Spleen (tissue), 11 donors: ENCODE data around the gene TMEM30A. TPM values are rescaled to one million over a fixed set of nuclear protein-coding genes. Genes with fewer than 3 reads are reported as not detected.
A peak's percentile ranks its signal among the peaks of the same experiment; 100 is the strongest.

Experiments used
- DNase-seq: peaks from one replicate; pipeline ENCODE4 v3.0.0-alpha.2; 2020
- H3K27ac ChIP-seq, 8 donors: fragments of 200-600 bp; sonication (generic) in 7 of 8; 1 replicate in 4 of 8; 2 replicates in 4 of 8; pipeline versions ENCODE4 v1.5.0 to v1.8.0; 2016 to 2021; ENCODE audit warnings: inconsistent platforms in 4 of 8, mild to moderate bottlenecking in 4 of 8, moderate library complexity in 1 of 8
- H3K27me3 ChIP-seq, 7 donors: fragments of 200-600 bp; sonication (generic) in 6 of 7; replicated peaks in 1 of 7; 1 replicate in 4 of 7; 2 replicates in 3 of 7; pipeline versions ENCODE4 v1.5.0 to v1.8.0; 2016 to 2021; ENCODE audit warnings: inconsistent platforms in 3 of 7, mild to moderate bottlenecking in 1 of 7
- H3K36me3 ChIP-seq, 6 donors: fragments of 200-600 bp; sonication (generic) in 5 of 6; 1 replicate in 4 of 6; 2 replicates in 2 of 6; pipeline versions ENCODE4 v1.5.0 to v1.8.0; 2016 to 2021; ENCODE audit warnings: inconsistent platforms in 2 of 6
- H3K4me1 ChIP-seq, 6 donors: fragments of 200-600 bp; sonication (generic) in 5 of 6; 1 replicate in 3 of 6; 2 replicates in 3 of 6; pipeline versions ENCODE4 v1.5.0 to v1.8.0; 2016 to 2021; ENCODE audit warnings: inconsistent platforms in 3 of 6
- H3K4me3 ChIP-seq, 8 donors: fragments of 200-600 bp; sonication (generic) in 7 of 8; 1 replicate in 4 of 8; 2 replicates in 4 of 8; pipeline versions ENCODE4 v1.5.0 to v1.8.0; 2016 to 2021; ENCODE audit warnings: inconsistent platforms in 4 of 8, mild to moderate bottlenecking in 4 of 8, moderate library complexity in 2 of 8
- H3K9me3 ChIP-seq, 8 donors: fragments of 200-600 bp; sonication (generic) in 7 of 8; 1 replicate in 4 of 8; 2 replicates in 4 of 8; pipeline versions ENCODE4 v1.5.0 to v1.8.0; 2016 to 2021; ENCODE audit warnings: inconsistent platforms in 4 of 8
- CTCF ChIP-seq, 11 experiments: fragments of 200-600 bp in 7 of 11; fragments of 450-650 bp in 4 of 11; sonication (generic) in 4 of 11; IDR thresholded peaks in 8 of 11; conservative IDR thresholded peaks in 3 of 11; 1 replicate in 7 of 11; 2 replicates in 4 of 11; pipeline versions ENCODE4 v1.4.0 to v1.8.0; 2016 to 2021; ENCODE audit warnings: antibody characterized with exemption in 11 of 11, inconsistent platforms in 4 of 11, mild to moderate bottlenecking in 1 of 11
- POLR2A ChIP-seq, 3 donors: fragments of 450-650 bp; IDR thresholded peaks; one replicate each; pipeline ENCODE4 v1.5.1; 2017; ENCODE audit warnings: antibody characterized with exemption in 3 of 3, mild to moderate bottlenecking in 1 of 3
- POLR2AphosphoS5 ChIP-seq, 3 donors: sonication (generic); formaldehyde crosslinking; IDR thresholded peaks; one replicate each; pipeline ENCODE4 v1.5.1; 2017; ENCODE audit warnings: antibody characterized with exemption in 3 of 3
- WGBS, 5 donors: extraction: QIAGEN DNeasy Blood & Tissue Kit in 3 of 5; methylation state at CpG; one replicate each; pipeline versions ENCODE4 v1.1.5 to v1.1.7; 2013 to 2018; 5-methylcytosine and 5-hydroxymethylcytosine counted together
- intact Hi-C: fragments of 100-400 bp; cut with DNase I; formaldehyde crosslinking; loops from one replicate; pipeline ENCODE4 v1.15.0; 2023; ENCODE audit warnings: low total_unique reads
- polyA plus RNA-seq, 3 donors: library from polyadenylated mRNA; stranded (reverse); fragments of 200-250 nt; gene quantifications; one replicate each; pipeline ENCODE4 v1.2.1, GENCODE V29; 2013
- total RNA-seq, 7 donors: library from RNA; depleted of rRNA in 3 of 7; stranded (reverse); fragments of >200 nt in 3 of 7; fragmentation: NEBNext Ultra II Directional in 4 of 7; extraction: Animal tissue kit (Norgen Biotek cat#: 25700) in 4 of 7; gene quantifications; one replicate each; pipeline versions ENCODE4 v1.1.0 to v1.2.1, GENCODE V29; 2016 to 2021
- donor health status: healthy with polysubstance abuse.
- donor health status: DM: no; HTN: no; CAD: no; lungs with moderate emphysema.
- donor health status: DM: no; HTN: no; CAD: no.
- donor health status: Bipolar disorder and iron deficiency.
- donor health status: healthy.
- donor health status: DM: no; HTN: no; CAD: no.
- donor health status: DM: yes; HTN: yes; CAD: no.

The TMEM30A gene
- total and polyA plus RNA-seq, 10 donors: 19.9 to 111 (median 88.5) TPM

GRCh38 chr6:75279418-75279817, 5.2 kb downstream of the TMEM30A start:
- Histone ChIP-seq H3K9me3 (no peaks in the 10 kb centered on the region), H3K27me3 (no peaks in the 10 kb centered on the region), H3K36me3 (no peaks in the 10 kb centered on the region), H3K4me3 (no peak overlapping the region), H3K27ac (no peak overlapping the region), H3K4me1 (peaks cover 30 to 95% (median 67%) of the 10 kb centered on the region in 6 donors)
- intact Hi-C loops: no loop called here
- TF ChIP-seq POLR2AphosphoS5 (IDR thresholded peaks at IDR 0.05) (no peak), POLR2A (IDR thresholded peaks at IDR 0.05) (no peak), CTCF (IDR thresholded peaks at IDR 0.05 in 8 of 11, conservative IDR thresholded peaks at IDR 0.05 in 3 of 11) (no peak)
- DNase-seq: no peak
- WGBS, 5 donors: 78 to 92% (median 83%) methylated on average over 2 of the region's 2 CpGs

- intact Hi-C loops: no loop called here
- no peak overlapping the region for H3K27ac ChIP-seq
- no peaks in the 10 kb centered on the region for H3K36me3 ChIP-seq
- WGBS, 5 donors: 51 to 67% (median 54%) methylated on average over 4 of the region's 4 CpGs
- TF ChIP-seq CTCF (IDR thresholded peaks at IDR 0.05 in 8 of 11, conservative IDR thresholded peaks at IDR 0.05 in 3 of 11) (no peak), POLR2AphosphoS5 (IDR thresholded peaks at IDR 0.05) (no peak), POLR2A (IDR thresholded peaks at IDR 0.05) (no peak)
- H3K4me3 ChIP-seq: no peak overlapping the region
- H3K27me3 ChIP-seq: no peaks in the 10 kb centered on the region
- no peak for DNase-seq
- H3K9me3 ChIP-seq: no peaks in the 10 kb centered on the region
- peaks cover 30 to 99% (median 73%) of the 10 kb centered on the region in 6 donors for H3K4me1 ChIP-seq
These were observed 6.0 kb downstream of the TMEM30A start for GRCh38 chr6:75278474-75279077.

- no peak for TF ChIP-seq POLR2AphosphoS5 (IDR thresholded peaks at IDR 0.05)
- TF ChIP-seq CTCF (IDR thresholded peaks at IDR 0.05 in 8 of 11, conservative IDR thresholded peaks at IDR 0.05 in 3 of 11): no peak
- no peak for TF ChIP-seq POLR2A (IDR thresholded peaks at IDR 0.05)
- H3K27ac ChIP-seq: no peak overlapping the region
- H3K36me3 ChIP-seq: peaks cover 0 to 13% (median 3%) of the 10 kb centered on the region in 6 donors
- H3K9me3 ChIP-seq: peaks cover 0 to 5% (median 0%) of the 10 kb centered on the region in 8 donors
- no peaks in the 10 kb centered on the region for H3K27me3 ChIP-seq
- H3K4me3 ChIP-seq: no peak overlapping the region
- DNase-seq: no peak
- intact Hi-C loops: no loop called here
- H3K4me1 ChIP-seq: peaks cover 18 to 88% (median 59%) of the 10 kb centered on the region in 6 donors
These were observed 9.5 kb downstream of the TMEM30A start for GRCh38 chr6:75275067-75275466.

- peaks cover 7 to 86% (median 50%) of the 10 kb centered on the region in 6 donors for H3K4me1 ChIP-seq
These were observed 11.6 kb downstream of the TMEM30A start for GRCh38 chr6:75273009-75273408.

More at GRCh38 chr6:75273009-75273408, 11.6 kb downstream of the TMEM30A start:
- Histone ChIP-seq H3K4me3 (peak overlapping the region in 1 of 8 donors; percentile 27), H3K9me3 (peaks cover 0 to 5% (median 0%) of the 10 kb centered on the region in 8 donors), H3K27me3 (no peaks in the 10 kb centered on the region), H3K36me3 (peaks cover 0 to 13% (median 3%) of the 10 kb centered on the region in 6 donors), H3K27ac (peak overlapping the region in 7 of 8 donors; percentile 11 to 77 (median 63))
- WGBS, 5 donors: 45 to 65% (median 52%) methylated on average over 4 of the region's 4 CpGs
- intact Hi-C loops: no loop called here
- no peak for TF ChIP-seq CTCF (IDR thresholded peaks at IDR 0.05 in 8 of 11, conservative IDR thresholded peaks at IDR 0.05 in 3 of 11)
- no peak for TF ChIP-seq POLR2AphosphoS5 (IDR thresholded peaks at IDR 0.05)
- TF ChIP-seq POLR2A (IDR thresholded peaks at IDR 0.05): no peak
- no peak for DNase-seq
